Measurements from ENCODE around the gene PDE6D.

DNA sequence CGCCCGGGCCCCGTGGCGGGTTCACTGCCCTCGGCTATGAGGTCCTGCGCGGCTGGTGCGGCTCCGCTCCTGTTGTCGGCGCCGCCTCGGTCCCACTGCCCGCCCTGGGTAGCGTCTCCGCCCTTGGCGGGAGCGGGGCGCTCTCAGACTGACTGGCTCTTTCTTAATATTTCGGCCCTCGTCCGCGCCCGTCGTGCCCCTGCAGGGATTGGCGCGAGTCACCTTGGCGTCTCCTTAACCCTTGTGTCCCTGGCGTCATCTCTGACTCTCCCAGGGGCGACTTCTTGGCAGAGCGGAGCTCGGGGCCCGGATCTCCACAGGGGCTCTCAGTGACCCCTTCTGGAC lies 71.5 kb downstream of the PDE6D start:
- TF ChIP-seq, protein P1, sequence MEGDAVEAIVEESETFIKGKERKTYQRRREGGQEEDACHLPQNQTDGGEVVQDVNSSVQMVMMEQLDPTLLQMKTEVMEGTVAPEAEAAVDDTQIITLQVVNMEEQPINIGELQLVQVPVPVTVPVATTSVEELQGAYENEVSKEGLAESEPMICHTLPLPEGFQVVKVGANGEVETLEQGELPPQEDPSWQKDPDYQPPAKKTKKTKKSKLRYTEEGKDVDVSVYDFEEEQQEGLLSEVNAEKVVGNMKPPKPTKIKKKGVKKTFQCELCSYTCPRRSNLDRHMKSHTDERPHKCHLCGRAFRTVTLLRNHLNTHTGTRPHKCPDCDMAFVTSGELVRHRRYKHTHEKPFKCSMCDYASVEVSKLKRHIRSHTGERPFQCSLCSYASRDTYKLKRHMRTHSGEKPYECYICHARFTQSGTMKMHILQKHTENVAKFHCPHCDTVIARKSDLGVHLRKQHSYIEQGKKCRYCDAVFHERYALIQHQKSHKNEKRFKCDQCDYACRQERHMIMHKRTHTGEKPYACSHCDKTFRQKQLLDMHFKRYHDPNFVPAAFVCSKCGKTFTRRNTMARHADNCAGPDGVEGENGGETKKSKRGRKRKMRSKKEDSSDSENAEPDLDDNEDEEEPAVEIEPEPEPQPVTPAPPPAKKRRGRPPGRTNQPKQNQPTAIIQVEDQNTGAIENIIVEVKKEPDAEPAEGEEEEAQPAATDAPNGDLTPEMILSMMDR (IDR thresholded peaks at IDR 0.05): no peak
- TF ChIP-seq POLR2A (IDR thresholded peaks at IDR 0.05) (no peak), POLR2AphosphoS5 (IDR thresholded peaks at IDR 0.05) (peak in 1 of 3 donors; percentile 16)
